Fibroblast of lung (primary cell): ENCODE results near the gene KRT82. TPM values are rescaled to one million over a fixed set of nuclear protein-coding genes. Genes with fewer than 3 reads are reported as not detected.

Source experiments
- DNase-seq, 2 donors: peaks; one replicate each; pipeline versions ENCODE4 v3.0.0 to v3.0.0-alpha.2; 2010; ENCODE audit warnings: low read depth in 2 of 2
- H2AFZ ChIP-seq: 2 replicates; pipeline ENCODE4 v1.5.1; 2012; ENCODE audit warnings: low read length, control low read depth, inconsistent platforms
- H3K27ac ChIP-seq: 2 replicates; pipeline ENCODE4 v1.5.1; 2011; ENCODE audit warnings: low read length, control low read depth; ENCODE audit not compliant: insufficient read depth
- H3K27me3 ChIP-seq: 2 replicates; pipeline ENCODE4 v1.5.1; 2011; ENCODE audit warnings: mild to moderate bottlenecking, low read length; ENCODE audit not compliant: control insufficient read depth, insufficient read depth
- H3K36me3 ChIP-seq: 2 replicates; pipeline ENCODE4 v1.5.1; 2011; ENCODE audit warnings: low read length; ENCODE audit not compliant: control insufficient read depth, insufficient read depth
- H3K4me1 ChIP-seq: 2 replicates; pipeline ENCODE4 v1.5.1; 2011; ENCODE audit warnings: low read length; ENCODE audit not compliant: control insufficient read depth, insufficient read depth; ENCODE audit errors: extremely low read depth
- H3K4me2 ChIP-seq: 2 replicates; pipeline ENCODE4 v1.5.1; 2011; ENCODE audit warnings: low read length, control low read depth; ENCODE audit not compliant: insufficient read depth; ENCODE audit errors: extremely low read depth
- H3K4me3 ChIP-seq, 4 experiments: fragments of 200-600 bp in 1 of 4; sonication (generic) in 1 of 4; replicated peaks in 1 of 4; 2 replicates each; pipeline ENCODE4 v1.5.1; 2011 to 2016; ENCODE audit warnings: low read length in 4 of 4, low read depth in 3 of 4, mild to moderate bottlenecking in 3 of 4, control low read depth in 2 of 4, inconsistent platforms in 1 of 4, mixed read lengths in 1 of 4; ENCODE audit not compliant: insufficient read depth in 1 of 4; ENCODE audit errors: control extremely low read depth in 1 of 4
- H3K79me2 ChIP-seq: 2 replicates; pipeline ENCODE4 v1.5.1; 2012; ENCODE audit warnings: mild to moderate bottlenecking, low read length, inconsistent platforms; ENCODE audit not compliant: control insufficient read depth, insufficient read depth
- H3K9ac ChIP-seq: 2 replicates; pipeline ENCODE4 v1.5.1; 2011; ENCODE audit warnings: mild to moderate bottlenecking, low read length, control low read depth; ENCODE audit not compliant: insufficient read depth
- H3K9me3 ChIP-seq: 2 replicates; pipeline ENCODE4 v1.5.1; 2012; ENCODE audit warnings: low read depth, low read length; ENCODE audit not compliant: control insufficient read depth, insufficient read depth
- H4K20me1 ChIP-seq: 2 replicates; pipeline ENCODE4 v1.5.1; 2011; ENCODE audit warnings: low read length; ENCODE audit not compliant: control insufficient read depth, insufficient read depth; ENCODE audit errors: extremely low read depth
- EZH2 ChIP-seq: IDR thresholded peaks from 2 replicates; pipeline ENCODE4 v1.5.1; 2012; ENCODE audit warnings: low read length, control low read depth, mild to moderate bottlenecking; ENCODE audit errors: missing control alignments
- polyA plus RNA-seq, 2 donors: library from polyadenylated mRNA; depleted of rRNA in 1 of 2; stranded (reverse) in 1 of 2; unstranded in 1 of 2; fragments of >200 nt; gene quantifications; 2 replicates each; pipeline ENCODE4 v1.2.1, GENCODE V29; 2011 to 2012; ENCODE audit warnings: missing spikeins in 1 of 2
- total RNA-seq: library from RNA; depleted of rRNA; stranded (reverse); fragments of >200 nt; gene quantifications from 2 replicates; pipeline ENCODE4 v1.2.1, GENCODE V29; 2014
- TF ChIP-seq, protein P1 (sequence below), 2 donors: IDR thresholded peaks in 1 of 2; conservative IDR thresholded peaks in 1 of 2; 1 replicate in 1 of 2; 2 replicates in 1 of 2; pipeline ENCODE4 v1.5.1; 2011 to 2012; ENCODE audit warnings: low read length in 2 of 2, control low read depth in 1 of 2, inconsistent platforms in 1 of 2, low read depth in 1 of 2, mild to moderate bottlenecking in 1 of 2

The KRT82 gene
- total and polyA plus RNA-seq, 2 donors (not counting 1 experiment from before 2014, with no cell fraction given): not detected

GRCh38 chr12:52434081-52434733, 28.1 kb upstream of the KRT82 start, which contains the start of gene KRT75:
TSS of gene KRT75 (minus strand) at chr12:52434371. CDS start at chr12:52434304, 67 bp downstream.
- no peak within 1 kb of the TSS for H3K9ac ChIP-seq
- H3K4me2 ChIP-seq: no peak within 1 kb of the TSS
- no peaks in the 10 kb centered on the region for H3K4me1 ChIP-seq
- H2AFZ ChIP-seq: no peak within 1 kb of the TSS
- H3K9me3 ChIP-seq: no peaks in the 10 kb centered on the region
- H3K27me3 ChIP-seq: no peaks in the 10 kb centered on the region
- no peaks in the 10 kb centered on the region for H3K79me2 ChIP-seq
- DNase-seq: peak in 1 of 2 donors; percentile 68
- no peaks in the 10 kb centered on the region for H4K20me1 ChIP-seq
- TF ChIP-seq EZH2: no peak
- TF ChIP-seq, protein P1, sequence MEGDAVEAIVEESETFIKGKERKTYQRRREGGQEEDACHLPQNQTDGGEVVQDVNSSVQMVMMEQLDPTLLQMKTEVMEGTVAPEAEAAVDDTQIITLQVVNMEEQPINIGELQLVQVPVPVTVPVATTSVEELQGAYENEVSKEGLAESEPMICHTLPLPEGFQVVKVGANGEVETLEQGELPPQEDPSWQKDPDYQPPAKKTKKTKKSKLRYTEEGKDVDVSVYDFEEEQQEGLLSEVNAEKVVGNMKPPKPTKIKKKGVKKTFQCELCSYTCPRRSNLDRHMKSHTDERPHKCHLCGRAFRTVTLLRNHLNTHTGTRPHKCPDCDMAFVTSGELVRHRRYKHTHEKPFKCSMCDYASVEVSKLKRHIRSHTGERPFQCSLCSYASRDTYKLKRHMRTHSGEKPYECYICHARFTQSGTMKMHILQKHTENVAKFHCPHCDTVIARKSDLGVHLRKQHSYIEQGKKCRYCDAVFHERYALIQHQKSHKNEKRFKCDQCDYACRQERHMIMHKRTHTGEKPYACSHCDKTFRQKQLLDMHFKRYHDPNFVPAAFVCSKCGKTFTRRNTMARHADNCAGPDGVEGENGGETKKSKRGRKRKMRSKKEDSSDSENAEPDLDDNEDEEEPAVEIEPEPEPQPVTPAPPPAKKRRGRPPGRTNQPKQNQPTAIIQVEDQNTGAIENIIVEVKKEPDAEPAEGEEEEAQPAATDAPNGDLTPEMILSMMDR (conservative IDR thresholded peaks at IDR 0.05 in 1 of 2, IDR thresholded peaks at IDR 0.05 in 1 of 2; ENCODE audit: low read depth in 1 of 2, low read length in 2 of 2): no peak
- no peaks in the 10 kb centered on the region for H3K36me3 ChIP-seq
- H3K4me3 ChIP-seq: no peak within 1 kb of the TSS
- no peak within 1 kb of the TSS for H3K27ac ChIP-seq

GRCh38 chr12:52433501-52434080, 27.5 kb upstream of the KRT82 start:
- no peak overlapping the region for H3K9ac ChIP-seq
- no peaks in the 10 kb centered on the region for H3K79me2 ChIP-seq
- no peaks in the 10 kb centered on the region for H3K9me3 ChIP-seq
- H3K4me1 ChIP-seq: no peaks in the 10 kb centered on the region
- H3K27me3 ChIP-seq: no peaks in the 10 kb centered on the region
- no peaks in the 10 kb centered on the region for H3K36me3 ChIP-seq
- DNase-seq: no peak
- H3K4me2 ChIP-seq: no peak overlapping the region
- no peak overlapping the region for H2AFZ ChIP-seq
- H3K4me3 ChIP-seq: no peak overlapping the region
- H3K27ac ChIP-seq: no peak overlapping the region
- TF ChIP-seq, protein P1 (conservative IDR thresholded peaks at IDR 0.05 in 1 of 2, IDR thresholded peaks at IDR 0.05 in 1 of 2; ENCODE audit: low read depth in 1 of 2, low read length in 2 of 2): no peak
- no peak for TF ChIP-seq EZH2
- H4K20me1 ChIP-seq: no peaks in the 10 kb centered on the region

DNA sequence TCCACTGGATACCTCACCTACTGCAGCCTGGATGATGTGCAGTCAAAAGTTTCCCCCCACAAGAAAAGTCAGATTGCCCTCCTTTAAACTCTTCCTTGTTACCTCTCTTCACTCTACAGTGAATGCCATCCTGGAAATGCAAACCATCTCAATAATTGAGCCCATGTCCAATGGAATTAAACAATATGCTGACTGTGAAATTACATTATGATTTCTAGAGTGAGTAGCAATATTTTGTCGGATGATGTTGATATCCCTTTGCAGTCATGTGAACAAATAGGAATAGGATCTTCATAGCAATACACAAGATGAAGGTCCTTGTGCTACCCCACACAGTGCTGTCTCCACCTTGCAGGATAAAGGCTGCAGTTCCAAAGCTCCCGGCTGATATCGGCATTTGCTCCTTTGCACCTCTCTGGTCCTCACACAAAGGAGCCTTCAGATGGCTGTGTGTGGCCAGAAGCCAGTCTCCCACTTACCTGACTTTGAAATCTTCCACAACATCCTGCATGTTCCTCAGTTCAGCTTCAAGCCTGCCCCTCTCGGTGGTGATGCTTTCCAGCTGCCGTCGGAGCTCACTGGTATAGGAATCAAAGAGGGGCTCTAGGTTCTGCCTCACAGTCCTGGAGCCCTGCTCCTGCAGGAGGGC, 26.5 kb upstream of the KRT82 start:
- no peak overlapping the region for H2AFZ ChIP-seq
- no peaks in the 10 kb centered on the region for H3K79me2 ChIP-seq
- no peaks in the 10 kb centered on the region for H4K20me1 ChIP-seq
- no peak overlapping the region for H3K27ac ChIP-seq
- H3K4me3 ChIP-seq: no peak overlapping the region
- TF ChIP-seq, protein P1 (conservative IDR thresholded peaks at IDR 0.05 in 1 of 2, IDR thresholded peaks at IDR 0.05 in 1 of 2; ENCODE audit: low read depth in 1 of 2, low read length in 2 of 2): no peak
- no peak overlapping the region for H3K4me2 ChIP-seq
- no peaks in the 10 kb centered on the region for H3K27me3 ChIP-seq
- H3K9ac ChIP-seq: no peak overlapping the region
- H3K9me3 ChIP-seq: no peaks in the 10 kb centered on the region
- no peak for DNase-seq
- no peaks in the 10 kb centered on the region for H3K4me1 ChIP-seq
- no peaks in the 10 kb centered on the region for H3K36me3 ChIP-seq
